CD4-positive, alpha-beta T cell treated with Interleukin-12 subunit alpha and Interleukin-12 subunit beta, for 1 hour (primary cell): ENCODE data around the gene PLSCR4.

ENCODE experiments used
- DNase-seq: peaks from one replicate; pipeline ENCODE4 v3.0.0-alpha.2; 2020

PLSCR4 gene

GRCh38 chr3:146189519-146190173 is 61.3 kb downstream of the PLSCR4 start:
- DNase-seq = peak; percentile 28

- DNase-seq = no peak
Observed at GRCh38 chr3:146187334-146187950, 63.5 kb downstream of the PLSCR4 start.

GRCh38 chr3:146184241-146185015 is 66.5 kb downstream of the PLSCR4 start:
- DNase-seq = no peak

- DNase-seq = no peak
Observed at GRCh38 chr3:146181216-146181615, 69.7 kb downstream of the PLSCR4 start.

- DNase-seq = no peak
Observed at GRCh38 chr3:146180376-146180775, 70.5 kb downstream of the PLSCR4 start.

GRCh38 chr3:146178006-146178689 is 72.8 kb downstream of the PLSCR4 start:
- DNase-seq = no peak

- DNase-seq = no peak
Observed at GRCh38 chr3:146177519-146177918, 73.4 kb downstream of the PLSCR4 start.

- no peak for DNase-seq
Observed at GRCh38 chr3:146177072-146177471, 73.8 kb downstream of the PLSCR4 start.

- DNase-seq = no peak
Observed at GRCh38 chr3:146172586-146172985, 78.3 kb downstream of the PLSCR4 start.

- DNase-seq = no peak
Observed at GRCh38 chr3:146170591-146170990, 80.3 kb downstream of the PLSCR4 start.

GRCh38 chr3:146169891-146170290 is 81.0 kb downstream of the PLSCR4 start:
- DNase-seq = no peak

- no peak for DNase-seq
Observed at GRCh38 chr3:146166826-146167225, 84.1 kb downstream of the PLSCR4 start.

- no peak for DNase-seq
Observed at GRCh38 chr3:146166415-146166821, 84.5 kb downstream of the PLSCR4 start.

GRCh38 chr3:146165877-146166276 is 85.0 kb downstream of the PLSCR4 start:
- no peak for DNase-seq

- DNase-seq = no peak
Observed at GRCh38 chr3:146164971-146165769, 85.7 kb downstream of the PLSCR4 start.

- no peak for DNase-seq
Observed at GRCh38 chr3:146164506-146164905, 86.4 kb downstream of the PLSCR4 start.

- DNase-seq = no peak
Observed at GRCh38 chr3:146164071-146164470, 86.8 kb downstream of the PLSCR4 start.

GRCh38 chr3:146163584-146163983 is 87.3 kb downstream of the PLSCR4 start:
- DNase-seq = no peak

GRCh38 chr3:146162561-146162960 is 88.3 kb downstream of the PLSCR4 start:
- no peak for DNase-seq

- no peak for DNase-seq
Observed at GRCh38 chr3:146161663-146162002, 89.3 kb downstream of the PLSCR4 start.

GRCh38 chr3:146160964-146161662 is 89.8 kb downstream of the PLSCR4 start, which contains the start of gene PLOD2:
Gene PLOD2 (minus strand): TSS chr3:146161184. CDS start chr3:146160989, 195 bp downstream.
- no peak for DNase-seq
